Measurements from ENCODE around the gene RAB10. TPM values are rescaled to one million over a fixed set of nuclear protein-coding genes. Genes with fewer than 3 reads are reported as not detected.
"Not testable (repeated sequence)": the region's sequence is repeated elsewhere in the genome, so short reads cannot be mapped to it uniquely, and the experiment has no call there.

Gene RAB10
- polyA plus RNA-seq, 2 donors: 190 to 320 TPM

- 31 to 38% methylated on average over 14 of the region's 14 CpGs for WGBS, 2 donors
- no peaks in the 10 kb centered on the region for H3K27me3 ChIP-seq (ENCODE audit: control insufficient read depth in 1 of 2, insufficient read depth in 2 of 2, low read length in 2 of 2)
- H3K4me3 ChIP-seq (ENCODE audit: low read depth in 1 of 2, low read length in 2 of 2): no peak overlapping the region
- H3K9me3 ChIP-seq (ENCODE audit: control insufficient read depth in 2 of 2, insufficient read depth in 1 of 2, low read depth in 1 of 2, low read length in 1 of 2): no peaks in the 10 kb centered on the region
- peaks cover 0 to 2% of the 10 kb centered on the region in 2 donors for H3K4me1 ChIP-seq (ENCODE audit: control insufficient read depth in 2 of 2, insufficient read depth in 2 of 2, low read length in 1 of 2)
- H3K27ac ChIP-seq (ENCODE audit: low read depth in 2 of 2, low read length in 1 of 2): peak overlapping the region; percentile 85 to 86
- no peaks in the 10 kb centered on the region for H3K36me3 ChIP-seq (ENCODE audit: control insufficient read depth in 2 of 2, insufficient read depth in 2 of 2, low read length in 1 of 2)
Measured at GRCh38 chr2:26011990-26012856, 21.7 kb upstream of the RAB10 start.

- Histone ChIP-seq H3K9me3 (ENCODE audit: control insufficient read depth in 2 of 2, insufficient read depth in 1 of 2, low read depth in 1 of 2, low read length in 1 of 2) (no peaks in the 10 kb centered on the region), H3K36me3 (ENCODE audit: control insufficient read depth in 2 of 2, insufficient read depth in 2 of 2, low read length in 1 of 2) (no peaks in the 10 kb centered on the region), H3K4me3 (ENCODE audit: low read depth in 1 of 2, low read length in 2 of 2) (no peak overlapping the region), H3K27me3 (ENCODE audit: control insufficient read depth in 1 of 2, insufficient read depth in 2 of 2, low read length in 2 of 2) (no peaks in the 10 kb centered on the region), H3K4me1 (ENCODE audit: control insufficient read depth in 2 of 2, insufficient read depth in 2 of 2, low read length in 1 of 2) (peaks cover 0 to 7% of the 10 kb centered on the region in 2 donors), H3K27ac (ENCODE audit: low read depth in 2 of 2, low read length in 1 of 2) (peak overlapping the region; percentile 76 to 86)
- 56 to 86% methylated on average over 1 of the region's 1 CpG for WGBS, 2 donors
Measured at GRCh38 chr2:26013668-26014067, 20.2 kb upstream of the RAB10 start.

- H3K27ac ChIP-seq (ENCODE audit: low read depth in 2 of 2, low read length in 1 of 2): no peak overlapping the region
- no peaks in the 10 kb centered on the region for H3K36me3 ChIP-seq (ENCODE audit: control insufficient read depth in 2 of 2, insufficient read depth in 2 of 2, low read length in 1 of 2)
- H3K27me3 ChIP-seq (ENCODE audit: control insufficient read depth in 1 of 2, insufficient read depth in 2 of 2, low read length in 2 of 2): no peaks in the 10 kb centered on the region
- no peaks in the 10 kb centered on the region for H3K9me3 ChIP-seq (ENCODE audit: control insufficient read depth in 2 of 2, insufficient read depth in 1 of 2, low read depth in 1 of 2, low read length in 1 of 2)
- peaks cover 0 to 15% of the 10 kb centered on the region in 2 donors for H3K4me1 ChIP-seq (ENCODE audit: control insufficient read depth in 2 of 2, insufficient read depth in 2 of 2, low read length in 1 of 2)
- H3K4me3 ChIP-seq (ENCODE audit: low read depth in 1 of 2, low read length in 2 of 2): no peak overlapping the region
- WGBS, 2 donors: 88 to 92% methylated on average over 13 of the region's 13 CpGs
Measured at GRCh38 chr2:26016012-26016705, 17.7 kb upstream of the RAB10 start.

DNA sequence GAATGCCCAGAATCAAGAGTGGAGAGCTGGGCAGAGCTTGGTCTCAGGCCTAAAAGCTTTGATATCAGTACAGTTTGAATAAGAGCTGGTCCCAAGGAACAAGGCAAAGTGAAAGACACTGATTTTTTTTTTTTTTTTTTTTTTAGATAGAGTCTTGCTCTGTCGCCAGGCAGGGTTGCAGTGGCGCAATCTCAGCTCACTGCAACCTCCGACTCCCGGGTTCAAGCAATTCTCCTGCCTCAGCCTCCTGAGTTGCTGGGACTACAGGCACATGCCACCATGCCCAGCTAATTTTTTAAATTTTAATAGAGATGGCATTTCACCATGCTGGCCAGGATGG lies 17.2 kb upstream of the RAB10 start:
- H3K4me3 ChIP-seq (ENCODE audit: low read depth in 1 of 2, low read length in 2 of 2); H3K36me3 ChIP-seq (ENCODE audit: control insufficient read depth in 2 of 2, insufficient read depth in 2 of 2, low read length in 1 of 2); H3K27ac ChIP-seq (ENCODE audit: low read depth in 2 of 2, low read length in 1 of 2); H3K9me3 ChIP-seq (ENCODE audit: control insufficient read depth in 2 of 2, insufficient read depth in 1 of 2, low read depth in 1 of 2, low read length in 1 of 2); H3K27me3 ChIP-seq (ENCODE audit: control insufficient read depth in 1 of 2, insufficient read depth in 2 of 2, low read length in 2 of 2): not testable (repeated sequence)
- whole genome bisulfite sequencing, 2 donors: 91 to 92% methylated on average over 4 of the region's 4 CpGs
- peaks cover 0 to 15% of the 10 kb centered on the region in 2 donors for H3K4me1 ChIP-seq (ENCODE audit: control insufficient read depth in 2 of 2, insufficient read depth in 2 of 2, low read length in 1 of 2)

DNA sequence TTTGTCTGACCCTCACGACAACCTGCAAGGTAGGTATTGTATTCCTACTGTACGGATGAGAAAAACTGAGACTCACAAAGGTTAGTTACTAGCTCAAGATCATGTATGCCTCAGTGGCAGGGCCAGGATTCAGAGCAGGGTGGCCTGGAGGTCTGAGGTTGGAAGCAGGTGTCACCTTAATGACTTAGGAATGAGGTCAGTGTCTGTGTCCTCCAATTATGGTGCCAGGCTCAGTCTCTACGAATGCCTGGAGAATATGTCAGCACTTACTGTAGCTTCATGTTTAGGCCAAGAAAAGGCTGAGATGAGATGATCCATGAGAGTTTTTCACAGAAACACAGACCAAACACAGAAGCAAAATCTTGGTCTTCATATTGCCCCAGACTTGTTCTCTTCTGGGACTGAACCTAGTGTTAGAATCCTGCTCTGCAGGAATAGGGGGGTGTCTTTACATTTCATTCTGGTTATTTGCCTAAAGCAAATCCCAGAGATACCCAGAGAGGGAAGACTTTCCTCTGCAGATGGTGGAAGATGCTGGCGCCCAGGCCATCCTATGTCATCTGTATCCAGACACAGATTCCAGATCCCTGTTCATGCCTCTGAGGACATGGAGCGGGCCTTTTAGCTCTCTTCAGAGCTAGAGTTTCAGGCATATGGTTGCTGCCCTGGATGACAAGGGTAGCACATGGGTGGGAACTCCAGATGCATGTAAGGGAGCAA lies 16.3 kb upstream of the RAB10 start:
- 85 to 88% methylated on average over 5 of the region's 5 CpGs for WGBS, 2 donors
- Histone ChIP-seq H3K27ac (ENCODE audit: low read depth in 2 of 2, low read length in 1 of 2) (peak overlapping the region; percentile 90 to 93), H3K27me3 (ENCODE audit: control insufficient read depth in 1 of 2, insufficient read depth in 2 of 2, low read length in 2 of 2) (no peaks in the 10 kb centered on the region), H3K4me3 (ENCODE audit: low read depth in 1 of 2, low read length in 2 of 2) (no peak overlapping the region), H3K36me3 (ENCODE audit: control insufficient read depth in 2 of 2, insufficient read depth in 2 of 2, low read length in 1 of 2) (no peaks in the 10 kb centered on the region), H3K4me1 (ENCODE audit: control insufficient read depth in 2 of 2, insufficient read depth in 2 of 2, low read length in 1 of 2) (peaks cover 0 to 15% of the 10 kb centered on the region in 2 donors), H3K9me3 (ENCODE audit: control insufficient read depth in 2 of 2, insufficient read depth in 1 of 2, low read depth in 1 of 2, low read length in 1 of 2) (no peaks in the 10 kb centered on the region)

DNA sequence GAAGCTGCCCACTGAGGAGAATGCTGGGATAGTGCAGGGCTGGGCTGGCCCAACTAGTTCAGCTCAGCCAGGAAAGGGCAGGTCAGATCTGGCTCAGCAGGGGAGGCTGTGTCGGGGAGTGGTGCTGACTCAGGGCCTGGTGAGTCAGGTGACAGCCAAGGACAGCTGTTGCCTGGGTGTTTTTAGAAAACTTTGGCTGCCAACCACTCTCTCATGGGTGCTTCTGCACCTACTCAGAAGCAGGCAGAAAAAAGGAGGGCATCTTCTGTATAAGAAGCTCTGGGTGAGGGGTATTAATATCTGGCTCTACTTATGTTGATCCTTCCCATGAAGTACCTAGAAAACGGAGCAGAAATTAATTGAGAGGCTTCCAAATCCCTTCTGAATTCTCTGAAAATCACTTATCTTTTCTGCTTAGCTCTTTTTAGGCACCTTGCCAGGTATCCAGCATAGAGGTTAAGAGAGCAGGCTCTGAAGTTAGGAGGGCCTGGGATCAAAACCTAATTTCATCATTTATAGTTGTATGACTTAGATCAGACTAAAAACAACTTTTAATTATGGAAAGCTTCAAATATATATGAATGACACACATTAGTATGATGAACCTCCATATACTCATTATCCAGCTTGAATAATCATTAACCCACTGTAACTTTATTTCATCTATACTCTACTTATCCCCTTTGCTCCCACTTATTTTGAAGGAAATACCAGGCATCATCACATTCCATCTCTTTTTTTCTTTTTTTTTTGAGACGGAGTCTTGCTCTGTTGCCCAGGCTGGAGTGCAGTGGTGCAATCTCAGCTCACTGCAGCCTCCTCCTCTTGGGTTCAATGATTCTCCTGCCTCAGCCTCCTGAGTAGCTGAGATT lies 15.5 kb upstream of the RAB10 start:
- Histone ChIP-seq H3K9me3 (ENCODE audit: control insufficient read depth in 2 of 2, insufficient read depth in 1 of 2, low read depth in 1 of 2, low read length in 1 of 2) (no peaks in the 10 kb centered on the region), H3K4me1 (ENCODE audit: control insufficient read depth in 2 of 2, insufficient read depth in 2 of 2, low read length in 1 of 2) (peaks cover 0 to 15% of the 10 kb centered on the region in 2 donors), H3K36me3 (ENCODE audit: control insufficient read depth in 2 of 2, insufficient read depth in 2 of 2, low read length in 1 of 2) (no peaks in the 10 kb centered on the region), H3K27ac (ENCODE audit: low read depth in 2 of 2, low read length in 1 of 2) (peak overlapping the region; percentile 90 to 93), H3K27me3 (ENCODE audit: control insufficient read depth in 1 of 2, insufficient read depth in 2 of 2, low read length in 2 of 2) (no peaks in the 10 kb centered on the region), H3K4me3 (ENCODE audit: low read depth in 1 of 2, low read length in 2 of 2) (no peak overlapping the region)
- WGBS, 2 donors: 35 to 42% methylated on average over 3 of the region's 3 CpGs

DNA sequence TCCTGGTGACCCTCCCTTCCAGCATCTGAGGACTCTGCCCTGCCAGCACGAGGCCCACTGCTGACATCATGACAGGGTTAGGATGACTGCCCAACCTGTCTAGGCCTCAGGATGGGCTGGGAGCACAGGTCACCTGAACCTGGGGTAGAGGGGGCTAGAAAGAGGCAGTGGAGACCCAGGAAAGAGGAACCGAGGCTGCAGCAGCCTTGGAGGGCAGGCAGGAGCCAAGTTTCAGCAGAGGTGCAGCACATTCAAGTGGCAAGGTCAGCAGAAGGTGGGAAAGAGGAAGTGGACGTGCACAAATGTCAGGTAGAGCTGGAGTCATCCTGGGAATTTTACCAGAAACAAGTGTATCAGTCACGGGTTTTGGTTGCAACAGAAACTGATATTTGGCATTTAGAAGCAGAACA lies 13.6 kb upstream of the RAB10 start:
- H3K9me3 ChIP-seq (ENCODE audit: control insufficient read depth in 2 of 2, insufficient read depth in 1 of 2, low read depth in 1 of 2, low read length in 1 of 2): no peaks in the 10 kb centered on the region
- no peak overlapping the region for H3K4me3 ChIP-seq (ENCODE audit: low read depth in 1 of 2, low read length in 2 of 2)
- H3K27ac ChIP-seq (ENCODE audit: low read depth in 2 of 2, low read length in 1 of 2): peak overlapping the region; percentile 55 to 69
- H3K27me3 ChIP-seq (ENCODE audit: control insufficient read depth in 1 of 2, insufficient read depth in 2 of 2, low read length in 2 of 2): no peaks in the 10 kb centered on the region
- no peaks in the 10 kb centered on the region for H3K36me3 ChIP-seq (ENCODE audit: control insufficient read depth in 2 of 2, insufficient read depth in 2 of 2, low read length in 1 of 2)
- peaks cover 0 to 15% of the 10 kb centered on the region in 2 donors for H3K4me1 ChIP-seq (ENCODE audit: control insufficient read depth in 2 of 2, insufficient read depth in 2 of 2, low read length in 1 of 2)
- WGBS, 2 donors: 52 to 64% methylated on average over 4 of the region's 4 CpGs

DNA sequence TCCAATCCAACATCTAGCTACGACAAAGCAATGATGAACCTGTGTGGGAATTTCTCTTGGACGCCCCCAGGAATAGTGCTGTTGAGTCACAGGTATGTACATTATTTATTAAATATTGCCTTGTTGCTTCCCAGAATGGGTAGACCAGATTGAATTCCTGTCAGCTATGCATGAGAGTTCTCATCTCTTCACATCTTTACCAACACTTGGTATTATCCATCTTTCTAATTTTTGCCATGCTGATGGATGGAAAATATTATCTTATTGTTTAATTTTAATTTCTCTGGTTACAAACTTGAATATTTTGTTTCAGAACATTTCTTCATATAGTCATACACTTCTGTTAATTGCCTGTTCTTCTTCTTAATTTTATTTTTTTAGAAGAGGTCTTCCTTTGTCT lies 9.6 kb upstream of the RAB10 start:
- H3K9me3 ChIP-seq (ENCODE audit: control insufficient read depth in 2 of 2, insufficient read depth in 1 of 2, low read depth in 1 of 2, low read length in 1 of 2): no peaks in the 10 kb centered on the region
- WGBS, 2 donors: 91 to 92% methylated on average over 2 of the region's 2 CpGs
- no peak overlapping the region for H3K4me3 ChIP-seq (ENCODE audit: low read depth in 1 of 2, low read length in 2 of 2)
- no peaks in the 10 kb centered on the region for H3K27me3 ChIP-seq (ENCODE audit: control insufficient read depth in 1 of 2, insufficient read depth in 2 of 2, low read length in 2 of 2)
- peaks cover 0 to 8% of the 10 kb centered on the region in 2 donors for H3K4me1 ChIP-seq (ENCODE audit: control insufficient read depth in 2 of 2, insufficient read depth in 2 of 2, low read length in 1 of 2)
- no peak overlapping the region for H3K27ac ChIP-seq (ENCODE audit: low read depth in 2 of 2, low read length in 1 of 2)
- H3K36me3 ChIP-seq (ENCODE audit: control insufficient read depth in 2 of 2, insufficient read depth in 2 of 2, low read length in 1 of 2): no peaks in the 10 kb centered on the region

DNA sequence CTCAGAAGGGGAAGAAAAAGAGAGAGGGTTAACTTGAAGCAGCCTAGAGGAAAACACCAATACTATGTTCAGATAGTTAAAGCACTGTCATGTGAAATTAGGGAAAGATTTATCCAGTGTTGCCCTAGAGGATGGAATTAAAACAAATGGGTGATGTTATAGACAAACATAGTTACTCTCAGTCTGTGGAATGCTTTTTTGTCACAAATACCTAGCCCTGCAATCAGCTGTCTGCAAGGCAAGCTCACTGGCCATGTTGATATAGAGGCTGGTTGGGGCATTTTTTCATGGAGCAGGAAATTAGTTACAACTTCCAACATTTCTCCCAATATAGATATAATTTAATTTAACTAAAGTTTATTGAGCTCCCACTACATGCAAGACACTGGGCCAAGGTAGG lies 8.4 kb upstream of the RAB10 start:
- Histone ChIP-seq H3K27me3 (ENCODE audit: control insufficient read depth in 1 of 2, insufficient read depth in 2 of 2, low read length in 2 of 2) (no peaks in the 10 kb centered on the region), H3K4me1 (ENCODE audit: control insufficient read depth in 2 of 2, insufficient read depth in 2 of 2, low read length in 1 of 2) (peaks cover 0 to 3% of the 10 kb centered on the region in 2 donors), H3K27ac (ENCODE audit: low read depth in 2 of 2, low read length in 1 of 2) (no peak overlapping the region), H3K36me3 (ENCODE audit: control insufficient read depth in 2 of 2, insufficient read depth in 2 of 2, low read length in 1 of 2) (no peaks in the 10 kb centered on the region), H3K4me3 (ENCODE audit: low read depth in 1 of 2, low read length in 2 of 2) (no peak overlapping the region), H3K9me3 (ENCODE audit: control insufficient read depth in 2 of 2, insufficient read depth in 1 of 2, low read depth in 1 of 2, low read length in 1 of 2) (no peaks in the 10 kb centered on the region)

Measured in esophagus (tissue), 2 donors.